Measurements from ENCODE around the gene CORO2B. TPM values are rescaled to one million over a fixed set of nuclear protein-coding genes. Genes with fewer than 3 reads are reported as not detected.

Gene CORO2B
- total RNA-seq, 4 donors from 2014 or later: 1.3 to 18.2 (median 7.0) TPM

- Histone ChIP-seq H3K4me3 (no peak overlapping the region), H3K4me1 (peaks cover 0 to 10% of the 10 kb centered on the region in 2 donors), H3K27ac (peak overlapping the region; percentile 44 to 66), H3K27me3 (no peaks in the 10 kb centered on the region), H3K36me3 (no peaks in the 10 kb centered on the region), H3K9me3 (no peaks in the 10 kb centered on the region)
- TF ChIP-seq POLR2A (IDR thresholded peaks at IDR 0.05): no peak
- no peak for TF ChIP-seq CTCF (IDR thresholded peaks at IDR 0.05)
- peak in 1 of 2 donors; percentile 60 for DNase-seq
- intact Hi-C loops (cut with DNase I; ENCODE audit: low total_unique reads): no loop called here
These were observed 19.7 kb downstream of the CORO2B start for GRCh38 chr15:68598171-68599152.

- no peak for TF ChIP-seq CTCF (IDR thresholded peaks at IDR 0.05)
- TF ChIP-seq POLR2A (IDR thresholded peaks at IDR 0.05): no peak
- peaks cover 0 to 10% of the 10 kb centered on the region in 2 donors for H3K4me1 ChIP-seq
- no peak overlapping the region for H3K4me3 ChIP-seq
- H3K36me3 ChIP-seq: no peaks in the 10 kb centered on the region
- no peak for DNase-seq
- H3K27ac ChIP-seq: peak overlapping the region; percentile 24 to 66
- H3K27me3 ChIP-seq: no peaks in the 10 kb centered on the region
- no peaks in the 10 kb centered on the region for H3K9me3 ChIP-seq
- intact Hi-C loops (cut with DNase I; ENCODE audit: low total_unique reads): no loop called here
These were observed 20.4 kb downstream of the CORO2B start for GRCh38 chr15:68599153-68599545.

- intact Hi-C loops (cut with DNase I; ENCODE audit: low total_unique reads): no loop called here
- Histone ChIP-seq H3K4me1 (peaks cover 0 to 10% of the 10 kb centered on the region in 2 donors), H3K27ac (peak overlapping the region in 1 of 2 donors; percentile 66), H3K36me3 (no peaks in the 10 kb centered on the region), H3K4me3 (no peak overlapping the region), H3K27me3 (no peaks in the 10 kb centered on the region), H3K9me3 (no peaks in the 10 kb centered on the region)
- TF ChIP-seq CTCF (IDR thresholded peaks at IDR 0.05) (no peak), POLR2A (IDR thresholded peaks at IDR 0.05) (no peak)
- no peak for DNase-seq
These were observed 20.8 kb downstream of the CORO2B start for GRCh38 chr15:68599560-68600071.

GRCh38 chr15:68601206-68602197 is 22.7 kb downstream of the CORO2B start:
- Histone ChIP-seq H3K27ac (peak overlapping the region; percentile 43 to 52), H3K36me3 (no peaks in the 10 kb centered on the region), H3K27me3 (no peaks in the 10 kb centered on the region), H3K4me3 (no peak overlapping the region), H3K9me3 (no peaks in the 10 kb centered on the region), H3K4me1 (peaks cover 0 to 10% of the 10 kb centered on the region in 2 donors)
- TF ChIP-seq CTCF (IDR thresholded peaks at IDR 0.05) (no peak), POLR2A (IDR thresholded peaks at IDR 0.05) (no peak)
- intact Hi-C loops (cut with DNase I; ENCODE audit: low total_unique reads): no loop called here
- DNase-seq: peak in 1 of 2 donors; percentile 58

Data from uterus (tissue), 4 donors.